Prostate gland (tissue), 2 donors: ENCODE measurements around the gene FNDC7.

ENCODE experiments used
- CTCF ChIP-seq, 4 experiments: fragments of 200-600 bp in 2 of 4; fragments of 450-650 bp in 2 of 4; sonication (generic) in 2 of 4; IDR thresholded peaks; 1 replicate in 3 of 4; 2 replicates in 1 of 4; pipeline ENCODE4 v1.5.1; 2016 to 2019; ENCODE audit warnings: antibody characterized with exemption in 4 of 4, mild to moderate bottlenecking in 2 of 4, moderate library complexity in 2 of 4
- POLR2A ChIP-seq: fragments of 450-650 bp; IDR thresholded peaks from one replicate; pipeline ENCODE4 v1.6.1; 2016; ENCODE audit warnings: antibody characterized with exemption, mild to moderate bottlenecking

DNA sequence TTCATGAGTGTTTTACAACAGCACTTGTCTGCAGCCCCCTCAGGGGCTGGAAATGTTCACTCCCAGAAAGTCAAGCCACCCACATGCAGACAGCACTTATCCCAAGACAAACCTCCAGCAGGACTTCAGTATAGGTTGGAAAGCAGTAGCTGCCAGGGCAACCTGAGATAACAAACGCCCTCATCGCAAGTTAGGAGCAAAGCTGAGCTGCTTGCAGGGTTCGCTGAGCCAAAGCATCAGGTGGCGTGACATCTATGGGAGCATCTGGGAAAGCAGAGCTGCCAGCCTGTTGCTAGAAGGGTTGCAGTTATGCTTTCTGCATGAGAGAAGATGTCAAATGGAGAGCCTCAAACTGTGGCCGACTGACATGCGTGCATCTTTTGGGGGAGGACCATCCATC lies 29.5 kb downstream of the FNDC7 start:
- TF ChIP-seq CTCF (IDR thresholded peaks at IDR 0.05) (no peak), POLR2A (no peak)
